Glutamatergic neuron (in vitro differentiated cells): ENCODE data around the gene PPFIBP2. TPM values are rescaled to one million over a fixed set of nuclear protein-coding genes. Genes with fewer than 3 reads are reported as not detected.

Experiments used
- DNase-seq: peaks from one replicate; pipeline ENCODE4 v3.0.0; 2022
- H3K27ac Mint-ChIP-seq: one replicate; pipeline ENCODE4 v1.8.0; 2020; ENCODE audit warnings: mild to moderate bottlenecking, mixed read lengths, inconsistent platforms; ENCODE audit not compliant: unreplicated experiment
- H3K27me3 Mint-ChIP-seq: one replicate; pipeline ENCODE4 v1.8.0; 2020; ENCODE audit warnings: mild to moderate bottlenecking, moderate library complexity, mixed read lengths, inconsistent platforms; ENCODE audit not compliant: unreplicated experiment
- H3K36me3 Mint-ChIP-seq: one replicate; pipeline ENCODE4 v1.8.0; 2020; ENCODE audit warnings: mild to moderate bottlenecking, mixed read lengths, inconsistent platforms; ENCODE audit not compliant: unreplicated experiment
- H3K4me1 Mint-ChIP-seq: one replicate; pipeline ENCODE4 v1.8.0; 2020; ENCODE audit warnings: mild to moderate bottlenecking, low read depth, mixed read lengths, inconsistent platforms; ENCODE audit not compliant: unreplicated experiment
- H3K4me3 Mint-ChIP-seq: one replicate; pipeline ENCODE4 v1.8.0; 2020; ENCODE audit warnings: mild to moderate bottlenecking, mixed read lengths, inconsistent platforms; ENCODE audit not compliant: unreplicated experiment
- H3K9me3 Mint-ChIP-seq: one replicate; pipeline ENCODE4 v1.8.0; 2020; ENCODE audit warnings: mild to moderate bottlenecking, moderate library complexity, mixed read lengths, inconsistent platforms; ENCODE audit not compliant: unreplicated experiment
- CTCF ChIP-seq: fragments of 200-600 bp; sonication (generic); IDR thresholded peaks from one replicate; pipeline ENCODE4 v1.5.0; 2021; ENCODE audit not compliant: partially characterized antibody, unreplicated experiment
- total RNA-seq: library from RNA; stranded (reverse); fragmentation: NEBNext Ultra II Directional; extraction: Animal tissue kit (Norgen Biotek cat#: 25700); gene quantifications from one replicate; pipeline ENCODE4 v1.2.1, GENCODE V29; 2021; ENCODE audit not compliant: unreplicated experiment

Gene PPFIBP2
- total RNA-seq, 1 donor from 2014 or later = 1.5 TPM

GRCh38 chr11:7688238-7688826 lies 174.5 kb downstream of the PPFIBP2 start:
- no peak for DNase-seq
- H3K27ac Mint-ChIP-seq = no peak overlapping the region
- TF ChIP-seq CTCF = peak; percentile 83
- no peaks in the 10 kb centered on the region for H3K27me3 Mint-ChIP-seq
- no peaks in the 10 kb centered on the region for H3K36me3 Mint-ChIP-seq
- H3K4me3 Mint-ChIP-seq = no peak overlapping the region
- H3K9me3 Mint-ChIP-seq = no peaks in the 10 kb centered on the region
- H3K4me1 Mint-ChIP-seq = peaks cover 3% of the 10 kb centered on the region

- no peak overlapping the region for H3K27ac Mint-ChIP-seq
- no peaks in the 10 kb centered on the region for H3K9me3 Mint-ChIP-seq
- DNase-seq = no peak
- peaks cover 3% of the 10 kb centered on the region for H3K4me1 Mint-ChIP-seq
- no peaks in the 10 kb centered on the region for H3K36me3 Mint-ChIP-seq
- no peaks in the 10 kb centered on the region for H3K27me3 Mint-ChIP-seq
- no peak for TF ChIP-seq CTCF
- H3K4me3 Mint-ChIP-seq = no peak overlapping the region
Observed at GRCh38 chr11:7689239-7689638, 175.4 kb downstream of the PPFIBP2 start.

- Mint-ChIP-seq H3K27me3 (no peaks in the 10 kb centered on the region), H3K4me3 (no peak overlapping the region), H3K36me3 (no peaks in the 10 kb centered on the region), H3K4me1 (peaks cover 3% of the 10 kb centered on the region), H3K9me3 (no peaks in the 10 kb centered on the region), H3K27ac (no peak overlapping the region)
- DNase-seq = no peak
- no peak for TF ChIP-seq CTCF
Observed at GRCh38 chr11:7690648-7691047, 176.8 kb downstream of the PPFIBP2 start.

- Mint-ChIP-seq H3K9me3 (no peaks in the 10 kb centered on the region), H3K36me3 (no peaks in the 10 kb centered on the region), H3K4me3 (no peak overlapping the region), H3K4me1 (peaks cover 3% of the 10 kb centered on the region), H3K27me3 (no peaks in the 10 kb centered on the region), H3K27ac (no peak overlapping the region)
- no peak for TF ChIP-seq CTCF
- no peak for DNase-seq
Observed at GRCh38 chr11:7691759-7692350, 178.1 kb downstream of the PPFIBP2 start.

GRCh38 chr11:7692426-7692825 lies 178.6 kb downstream of the PPFIBP2 start:
- Mint-ChIP-seq H3K27ac (no peak overlapping the region), H3K27me3 (no peaks in the 10 kb centered on the region)
- no peak for TF ChIP-seq CTCF

More at GRCh38 chr11:7692426-7692825, 178.6 kb downstream of the PPFIBP2 start:
- no peak overlapping the region for H3K4me3 Mint-ChIP-seq
- H3K4me1 Mint-ChIP-seq = peaks cover 3% of the 10 kb centered on the region
- no peak for DNase-seq
- no peaks in the 10 kb centered on the region for H3K36me3 Mint-ChIP-seq
- no peaks in the 10 kb centered on the region for H3K9me3 Mint-ChIP-seq
